IPS-20b (cell line): ENCODE data around the gene EFNA3.
A peak's percentile ranks its signal among the peaks of the same experiment; 100 is the strongest.

Experiments
- H3K27ac ChIP-seq: one replicate; pipeline ENCODE4 v1.5.1; 2013; ENCODE audit warnings: low read length
- H3K27me3 ChIP-seq: 2 replicates; pipeline ENCODE4 v1.6.1; 2013; ENCODE audit warnings: mild to moderate bottlenecking, low read length, inconsistent platforms; ENCODE audit not compliant: insufficient read depth
- H3K36me3 ChIP-seq: 2 replicates; pipeline ENCODE4 v1.6.1; 2013; ENCODE audit warnings: low read depth, mild to moderate bottlenecking, inconsistent platforms, low read length, moderate library complexity; ENCODE audit not compliant: insufficient read depth
- H3K4me1 ChIP-seq: 2 replicates; pipeline ENCODE4 v1.6.1; 2013; ENCODE audit warnings: mild to moderate bottlenecking, control low read depth, inconsistent platforms, low read length, moderate library complexity; ENCODE audit not compliant: insufficient read depth
- H3K4me3 ChIP-seq: 2 replicates; pipeline ENCODE4 v1.5.1; 2013; ENCODE audit warnings: mild to moderate bottlenecking, low read length, inconsistent platforms
- H3K9ac ChIP-seq: 2 replicates; pipeline ENCODE4 v1.6.1; 2013; ENCODE audit warnings: low read depth, mild to moderate bottlenecking, inconsistent platforms, low read length, moderate library complexity
- H3K9me3 ChIP-seq: 2 replicates; pipeline ENCODE4 v1.6.1; 2013; ENCODE audit warnings: mild to moderate bottlenecking, low read depth, low read length, inconsistent platforms; ENCODE audit not compliant: insufficient read depth

Gene EFNA3

GRCh38 chr1:155062702-155063411 lies 15.8 kb upstream of the EFNA3 start:
- H3K27ac ChIP-seq, result no peak overlapping the region
- peak overlapping the region; percentile 87; the same call in 1 of the 2 replicates for H3K9ac ChIP-seq
- H3K4me1 ChIP-seq, result peaks cover 9% of the 10 kb centered on the region; the same call in 1 of the 2 replicates

DNA sequence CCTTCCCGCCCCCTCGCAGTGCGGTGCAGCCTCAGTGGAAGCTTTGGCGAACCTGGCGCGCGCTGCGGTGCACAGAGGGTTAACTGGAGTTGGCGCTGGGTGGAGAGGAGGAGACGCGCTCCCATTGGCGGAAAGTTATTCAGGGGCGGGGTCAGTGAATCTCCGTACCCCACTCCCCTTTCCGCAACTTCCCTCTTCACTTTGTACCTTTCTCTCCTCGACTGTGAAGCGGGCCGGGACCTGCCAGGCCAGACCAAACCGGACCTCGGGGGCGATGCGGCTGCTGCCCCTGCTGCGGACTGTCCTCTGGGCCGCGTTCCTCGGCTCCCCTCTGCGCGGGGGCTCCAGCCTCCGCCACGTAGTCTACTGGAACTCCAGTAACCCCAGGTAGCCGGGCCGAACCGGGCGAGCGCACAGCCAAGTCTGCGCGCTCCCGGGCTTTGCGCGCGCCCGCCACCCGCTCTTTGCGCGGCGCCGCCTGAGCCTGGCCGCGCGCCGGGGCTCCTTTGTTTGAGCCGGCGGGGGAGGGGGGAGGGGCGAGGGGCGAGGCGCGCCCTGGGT lies 15.0 kb upstream of the EFNA3 start, which contains the start of gene EFNA4:
Gene EFNA4 (plus strand): TSS at position 191 of the 561 bp plus-strand sequence. CDS start 84 bp downstream, at position 275.
- Histone ChIP-seq H3K27ac (peak within 1 kb of the TSS; percentile 80), H3K9ac (peak within 1 kb of the TSS; percentile 87; the same call in 1 of the 2 replicates), H3K4me1 (peaks cover 9% of the 10 kb centered on the region; the same call in 1 of the 2 replicates)

More at GRCh38 chr1:155062702-155063411, 15.8 kb upstream of the EFNA3 start:
- peak overlapping the region; percentile 87 for H3K4me3 ChIP-seq
- H3K27me3 ChIP-seq, result peaks cover 12% of the 10 kb centered on the region; the same call in 1 of the 2 replicates
- no peaks in the 10 kb centered on the region for H3K9me3 ChIP-seq
- peaks cover 21% of the 10 kb centered on the region; the same call in 1 of the 2 replicates for H3K36me3 ChIP-seq

GRCh38 chr1:155064111-155064831 lies 14.4 kb upstream of the EFNA3 start:
- Histone ChIP-seq H3K27ac (no peak overlapping the region), H3K36me3 (peaks cover 28% of the 10 kb centered on the region), H3K4me1 (peaks cover 9% of the 10 kb centered on the region; the same call in 1 of the 2 replicates), H3K9me3 (no peaks in the 10 kb centered on the region), H3K9ac (peak overlapping the region; percentile 87; the same call in 1 of the 2 replicates), H3K27me3 (peaks cover 12% of the 10 kb centered on the region; the same call in 1 of the 2 replicates), H3K4me3 (peak overlapping the region; percentile 87)

More for the DNA sequence above, 15.0 kb upstream of the EFNA3 start, which contains the start of gene EFNA4:
- Histone ChIP-seq H3K36me3 (peaks cover 22% of the 10 kb centered on the region), H3K9me3 (no peaks in the 10 kb centered on the region), H3K4me3 (peak within 1 kb of the TSS; percentile 87), H3K27me3 (peaks cover 12% of the 10 kb centered on the region; the same call in 1 of the 2 replicates)

DNA sequence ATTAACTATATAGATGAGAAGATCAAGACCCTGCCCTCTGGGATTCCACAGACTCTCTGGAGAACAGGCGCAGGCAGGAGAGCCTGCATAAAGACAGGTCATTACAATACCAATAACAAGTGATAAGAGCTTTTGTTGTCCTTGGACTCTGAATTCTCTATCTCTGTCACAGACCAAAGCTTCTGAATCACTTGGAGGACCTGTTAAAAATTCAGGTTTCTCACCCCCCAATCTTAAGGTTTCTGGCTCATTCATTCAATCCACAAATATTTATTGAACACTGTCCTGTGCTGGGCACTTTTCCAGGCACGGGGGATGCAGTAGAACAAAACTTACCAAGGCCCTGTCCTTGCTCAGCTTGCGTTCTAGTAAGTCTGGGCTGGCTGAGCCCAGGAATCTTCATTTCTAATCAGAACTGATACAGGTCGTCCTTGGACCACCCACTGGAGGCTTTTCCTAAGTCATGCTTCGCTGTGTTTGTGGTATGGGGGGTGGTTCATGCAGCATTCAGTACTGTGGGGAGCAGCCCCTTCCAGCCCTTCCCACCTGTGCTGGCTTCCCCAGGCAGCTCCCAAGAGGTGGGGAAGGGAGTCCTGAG lies 13.7 kb upstream of the EFNA3 start:
- peak overlapping the region; percentile 87 for H3K4me3 ChIP-seq
- H3K4me1 ChIP-seq, result peaks cover 9% of the 10 kb centered on the region; the same call in 1 of the 2 replicates
- peak overlapping the region; percentile 87; the same call in 1 of the 2 replicates for H3K9ac ChIP-seq
- peaks cover 12% of the 10 kb centered on the region; the same call in 1 of the 2 replicates for H3K27me3 ChIP-seq
- no peaks in the 10 kb centered on the region for H3K9me3 ChIP-seq
- H3K27ac ChIP-seq, result no peak overlapping the region
- H3K36me3 ChIP-seq, result peaks cover 31% of the 10 kb centered on the region

GRCh38 chr1:155066777-155067176 lies 11.9 kb upstream of the EFNA3 start:
- peaks cover 26% of the 10 kb centered on the region for H3K27me3 ChIP-seq
- H3K36me3 ChIP-seq, result peaks cover 31% of the 10 kb centered on the region
- H3K4me1 ChIP-seq, result peaks cover 12% of the 10 kb centered on the region; the same call in 1 of the 2 replicates
- no peak overlapping the region for H3K4me3 ChIP-seq
- no peaks in the 10 kb centered on the region for H3K9me3 ChIP-seq
- no peak overlapping the region for H3K27ac ChIP-seq
- H3K9ac ChIP-seq, result no peak overlapping the region

GRCh38 chr1:155068599-155068998 lies 10.0 kb upstream of the EFNA3 start:
- Histone ChIP-seq H3K9me3 (no peaks in the 10 kb centered on the region), H3K4me1 (peaks cover 23% of the 10 kb centered on the region), H3K36me3 (peaks cover 31% of the 10 kb centered on the region), H3K4me3 (no peak overlapping the region), H3K27me3 (peaks cover 32% of the 10 kb centered on the region), H3K9ac (no peak overlapping the region), H3K27ac (no peak overlapping the region)

GRCh38 chr1:155069551-155070157 lies 9.0 kb upstream of the EFNA3 start:
- H3K36me3 ChIP-seq, result peaks cover 31% of the 10 kb centered on the region
- peak overlapping the region; percentile 77; the same call in 1 of the 2 replicates for H3K4me3 ChIP-seq
- peaks cover 36% of the 10 kb centered on the region for H3K27me3 ChIP-seq
- H3K4me1 ChIP-seq, result peaks cover 23% of the 10 kb centered on the region
- no peak overlapping the region for H3K27ac ChIP-seq
- no peak overlapping the region for H3K9ac ChIP-seq
- no peaks in the 10 kb centered on the region for H3K9me3 ChIP-seq

- Histone ChIP-seq H3K9ac (peak overlapping the region; percentile 66; the same call in 1 of the 2 replicates), H3K4me3 (peak overlapping the region; percentile 77)
Measured at GRCh38 chr1:155070158-155070621, 8.4 kb upstream of the EFNA3 start.

DNA sequence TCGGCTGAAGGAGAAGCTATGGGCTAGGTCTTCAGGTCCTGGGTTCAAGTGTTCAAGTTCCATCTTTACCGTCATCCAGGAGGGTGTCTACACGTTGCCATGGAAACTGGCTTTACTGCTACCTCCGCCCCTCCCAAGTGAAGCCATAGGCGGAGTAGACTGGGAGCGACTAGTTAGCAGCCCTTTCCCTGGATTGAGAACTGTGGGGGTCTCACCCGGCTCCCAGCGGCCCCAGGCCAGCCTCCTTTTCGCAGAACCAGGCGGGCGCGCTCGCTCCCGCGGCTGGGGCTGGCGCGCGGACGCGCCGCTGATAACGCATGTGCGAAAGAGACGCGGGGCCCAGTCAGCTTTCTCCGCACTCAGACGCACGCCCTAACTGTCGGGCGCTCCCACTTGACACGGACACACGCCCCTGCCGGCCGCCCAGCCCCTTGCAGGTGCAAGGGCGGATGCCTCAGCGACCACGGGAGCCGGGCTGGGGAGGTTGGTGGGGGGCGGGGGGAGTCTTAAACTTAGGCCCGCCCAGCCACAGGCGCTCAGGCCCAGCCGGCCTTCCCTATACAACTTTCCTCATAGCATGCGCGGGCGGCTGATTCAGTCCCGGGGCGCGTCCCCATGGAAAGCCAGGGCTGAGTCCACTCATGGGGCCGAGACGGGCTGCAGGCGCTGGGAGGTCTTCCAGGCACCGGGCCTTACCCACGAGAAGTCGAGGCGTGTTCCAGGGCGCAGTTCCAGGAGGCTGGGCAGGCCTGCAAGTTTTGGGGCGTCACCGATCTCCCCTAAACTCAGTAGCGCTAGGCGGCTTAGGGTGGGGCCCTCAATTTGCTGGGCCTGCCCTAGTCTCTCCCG lies 7.7 kb upstream of the EFNA3 start:
- Histone ChIP-seq H3K4me3 (peak overlapping the region; percentile 77), H3K9me3 (no peaks in the 10 kb centered on the region), H3K9ac (peak overlapping the region; percentile 66; the same call in 1 of the 2 replicates), H3K27me3 (peaks cover 44% of the 10 kb centered on the region), H3K4me1 (peaks cover 18% of the 10 kb centered on the region), H3K27ac (no peak overlapping the region), H3K36me3 (peaks cover 31% of the 10 kb centered on the region)

More at GRCh38 chr1:155070158-155070621, 8.4 kb upstream of the EFNA3 start:
- peaks cover 31% of the 10 kb centered on the region for H3K36me3 ChIP-seq
- H3K9me3 ChIP-seq, result no peaks in the 10 kb centered on the region
- H3K27ac ChIP-seq, result no peak overlapping the region
- H3K27me3 ChIP-seq, result peaks cover 41% of the 10 kb centered on the region
- H3K4me1 ChIP-seq, result peaks cover 19% of the 10 kb centered on the region

DNA sequence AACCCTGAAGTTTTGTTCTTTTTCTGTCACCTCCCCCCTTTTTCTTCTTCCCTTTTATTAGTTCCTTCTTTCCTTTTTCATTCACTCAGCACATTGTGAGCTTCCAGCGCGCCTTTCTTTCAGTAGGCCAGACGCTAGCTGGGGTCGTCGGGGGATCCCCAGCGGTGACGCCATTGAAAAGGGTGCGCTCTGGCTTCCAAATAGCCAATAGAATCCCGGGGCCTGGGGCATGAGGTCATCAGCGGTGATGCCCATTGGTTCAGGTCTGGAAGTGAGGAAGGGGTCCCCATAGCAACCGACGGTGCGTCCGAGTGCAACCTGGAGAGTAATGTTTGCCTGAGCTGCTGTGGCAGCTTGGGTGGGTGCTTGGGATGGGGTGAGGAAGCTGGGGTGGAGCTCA lies 6.9 kb upstream of the EFNA3 start:
- Histone ChIP-seq H3K4me3 (peak overlapping the region; percentile 77; the same call in 1 of the 2 replicates), H3K27me3 (peaks cover 45% of the 10 kb centered on the region), H3K27ac (no peak overlapping the region), H3K9ac (peak overlapping the region; percentile 66; the same call in 1 of the 2 replicates), H3K4me1 (peaks cover 18% of the 10 kb centered on the region), H3K9me3 (no peaks in the 10 kb centered on the region), H3K36me3 (peaks cover 23% of the 10 kb centered on the region)
